Endodermal cell (in vitro differentiated cells): ENCODE data around the gene LYRM4. TPM values are rescaled to one million over a fixed set of nuclear protein-coding genes. Genes with fewer than 3 reads are reported as not detected.

Experiments
- DNase-seq: peaks from one replicate; pipeline ENCODE4 v3.0.0-alpha.2; 2017
- H3K27ac ChIP-seq: 2 replicates; pipeline ENCODE4 v1.5.1; 2013; ENCODE audit warnings: mild to moderate bottlenecking, low read depth, low read length, moderate library complexity
- H3K27me3 ChIP-seq: 2 replicates; pipeline ENCODE4 v1.6.1; 2013; ENCODE audit warnings: mild to moderate bottlenecking, low read length, moderate library complexity; ENCODE audit not compliant: insufficient read depth, control insufficient read depth, poor library complexity, severe bottlenecking
- H3K36me3 ChIP-seq: 2 replicates; pipeline ENCODE4 v1.7.0; 2013; ENCODE audit warnings: mild to moderate bottlenecking, low read length, moderate library complexity; ENCODE audit not compliant: control insufficient read depth, insufficient read depth
- H3K4me1 ChIP-seq: one replicate; pipeline ENCODE4 v1.7.0; 2013; ENCODE audit warnings: low read length; ENCODE audit not compliant: control insufficient read depth, insufficient read depth
- H3K4me3 ChIP-seq: 2 replicates; pipeline ENCODE4 v1.5.1; 2013; ENCODE audit warnings: mild to moderate bottlenecking, low read length, moderate library complexity
- H3K9ac ChIP-seq: 2 replicates; pipeline ENCODE4 v1.6.1; 2013; ENCODE audit warnings: mild to moderate bottlenecking, low read length, moderate library complexity; ENCODE audit not compliant: poor library complexity, severe bottlenecking; ENCODE audit errors: extremely low read depth
- H3K9me3 ChIP-seq: 2 replicates; pipeline ENCODE4 v1.6.1; 2013; ENCODE audit warnings: mild to moderate bottlenecking, low read length, moderate library complexity; ENCODE audit not compliant: control insufficient read depth
- H3K27ac Mint-ChIP-seq: 2 replicates; pipeline ENCODE4 v1.8.0; 2020; ENCODE audit warnings: mixed read lengths
- H3K27me3 Mint-ChIP-seq: 2 replicates; pipeline ENCODE4 v1.8.0; 2021; ENCODE audit warnings: mild to moderate bottlenecking, mixed read lengths; ENCODE audit not compliant: insufficient read depth
- H3K36me3 Mint-ChIP-seq: 2 replicates; pipeline ENCODE4 v1.8.0; 2020; ENCODE audit warnings: low read depth, mixed read lengths
- H3K4me1 Mint-ChIP-seq: 2 replicates; pipeline ENCODE4 v1.8.0; 2020; ENCODE audit warnings: mixed read lengths
- H3K4me3 Mint-ChIP-seq: 2 replicates; pipeline ENCODE4 v1.8.0; 2020; ENCODE audit warnings: mild to moderate bottlenecking, moderate library complexity, mixed read lengths
- H3K9me3 Mint-ChIP-seq: 2 replicates; pipeline ENCODE4 v1.8.0; 2020; ENCODE audit warnings: mild to moderate bottlenecking, mixed read lengths
- WGBS, 2 experiments: methylation state at CpG; one replicate each; pipeline versions ENCODE4 v1.1.5 to v1.1.7; 2013; ENCODE audit warnings: missing lambda C conversion rate in 2 of 2, mixed read lengths in 1 of 2; ENCODE audit not compliant: insufficient coverage in 1 of 2, insufficient read length in 1 of 2; 5-methylcytosine and 5-hydroxymethylcytosine counted together
- total RNA-seq, 2 donors: library from RNA; stranded (reverse); fragmentation: NEBNext Ultra II Directional in 1 of 2; extraction: Animal tissue kit (Norgen Biotek cat#: 25700) in 1 of 2; gene quantifications; 2 replicates in 1 of 2; 3 replicates in 1 of 2; pipeline ENCODE4 v1.2.1, GENCODE V29; 2021
- TF ChIP-seq, protein P1 (sequence below): fragments of 200-600 bp; sonication (generic); conservative IDR thresholded peaks from 2 replicates; pipeline ENCODE4 v1.5.0; 2021; ENCODE audit warnings: antibody characterized with exemption, mild to moderate bottlenecking

The LYRM4 gene
- total RNA-seq, 2 donors from 2014 or later: 32.1 to 44.3 TPM

DNA sequence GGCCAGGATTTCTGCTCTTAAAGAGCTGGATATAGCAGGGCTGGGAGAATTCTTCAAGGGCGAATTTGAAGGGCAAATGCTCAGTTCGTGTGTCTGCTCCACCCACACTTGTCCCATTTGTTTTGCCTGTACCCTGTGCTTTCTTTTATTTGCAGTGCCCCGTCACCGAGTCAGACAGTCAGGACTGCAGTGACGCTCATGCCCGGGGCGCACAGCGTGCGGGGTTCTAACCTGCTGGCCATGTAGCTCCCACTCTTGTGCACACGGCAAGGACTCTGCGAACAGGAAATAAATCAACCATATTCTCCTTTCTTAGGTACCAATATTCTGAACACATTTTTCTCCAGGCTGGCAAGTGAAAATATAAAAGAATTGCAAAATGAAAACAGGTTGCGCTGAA, 17.7 kb downstream of the LYRM4 start:
- H3K4me1 Mint-ChIP-seq: peaks cover 30% of the 10 kb centered on the region
- H3K36me3 ChIP-seq: no peaks in the 10 kb centered on the region
- no peak overlapping the region for H3K27ac ChIP-seq
- H3K9me3 Mint-ChIP-seq: no peaks in the 10 kb centered on the region
- H3K4me3 Mint-ChIP-seq: no peak overlapping the region
- TF ChIP-seq, protein P1, sequence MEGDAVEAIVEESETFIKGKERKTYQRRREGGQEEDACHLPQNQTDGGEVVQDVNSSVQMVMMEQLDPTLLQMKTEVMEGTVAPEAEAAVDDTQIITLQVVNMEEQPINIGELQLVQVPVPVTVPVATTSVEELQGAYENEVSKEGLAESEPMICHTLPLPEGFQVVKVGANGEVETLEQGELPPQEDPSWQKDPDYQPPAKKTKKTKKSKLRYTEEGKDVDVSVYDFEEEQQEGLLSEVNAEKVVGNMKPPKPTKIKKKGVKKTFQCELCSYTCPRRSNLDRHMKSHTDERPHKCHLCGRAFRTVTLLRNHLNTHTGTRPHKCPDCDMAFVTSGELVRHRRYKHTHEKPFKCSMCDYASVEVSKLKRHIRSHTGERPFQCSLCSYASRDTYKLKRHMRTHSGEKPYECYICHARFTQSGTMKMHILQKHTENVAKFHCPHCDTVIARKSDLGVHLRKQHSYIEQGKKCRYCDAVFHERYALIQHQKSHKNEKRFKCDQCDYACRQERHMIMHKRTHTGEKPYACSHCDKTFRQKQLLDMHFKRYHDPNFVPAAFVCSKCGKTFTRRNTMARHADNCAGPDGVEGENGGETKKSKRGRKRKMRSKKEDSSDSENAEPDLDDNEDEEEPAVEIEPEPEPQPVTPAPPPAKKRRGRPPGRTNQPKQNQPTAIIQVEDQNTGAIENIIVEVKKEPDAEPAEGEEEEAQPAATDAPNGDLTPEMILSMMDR: no peak
- no peak overlapping the region for H3K9ac ChIP-seq
- H3K4me1 ChIP-seq: peaks cover 10% of the 10 kb centered on the region
- H3K4me3 ChIP-seq: no peak overlapping the region
- no peak overlapping the region for H3K27ac Mint-ChIP-seq
- peaks cover 4% of the 10 kb centered on the region for H3K36me3 Mint-ChIP-seq
- WGBS, 2 experiments: 96 to 98% methylated on average over 10 to 12 of the region's 12 CpGs
- DNase-seq: no peak
- H3K9me3 ChIP-seq: no peaks in the 10 kb centered on the region
- H3K27me3 ChIP-seq: no peaks in the 10 kb centered on the region
- H3K27me3 Mint-ChIP-seq: no peaks in the 10 kb centered on the region

DNA sequence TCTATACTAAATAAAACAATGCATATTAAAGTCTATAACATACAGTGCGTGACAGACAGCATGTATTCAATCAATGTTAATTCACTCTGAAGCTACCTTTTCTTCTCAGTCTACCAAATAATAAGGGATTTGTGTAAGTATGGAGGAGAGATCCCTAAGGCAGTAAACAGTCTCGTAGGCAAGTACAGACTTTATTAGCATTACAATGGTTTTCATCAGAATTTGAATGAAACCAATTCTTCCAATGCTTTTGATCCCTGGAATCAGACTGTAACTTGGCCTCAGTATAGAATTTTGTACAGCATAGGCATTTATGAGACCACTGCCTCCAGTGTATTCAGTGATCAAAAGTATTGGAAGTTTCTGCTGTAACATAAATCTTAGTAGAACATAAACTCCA, 19.5 kb downstream of the LYRM4 start:
- peaks cover 10% of the 10 kb centered on the region for H3K4me1 ChIP-seq
- WGBS, 2 experiments: 60 to 100% methylated on average over 2 of the region's 2 CpGs

DNA sequence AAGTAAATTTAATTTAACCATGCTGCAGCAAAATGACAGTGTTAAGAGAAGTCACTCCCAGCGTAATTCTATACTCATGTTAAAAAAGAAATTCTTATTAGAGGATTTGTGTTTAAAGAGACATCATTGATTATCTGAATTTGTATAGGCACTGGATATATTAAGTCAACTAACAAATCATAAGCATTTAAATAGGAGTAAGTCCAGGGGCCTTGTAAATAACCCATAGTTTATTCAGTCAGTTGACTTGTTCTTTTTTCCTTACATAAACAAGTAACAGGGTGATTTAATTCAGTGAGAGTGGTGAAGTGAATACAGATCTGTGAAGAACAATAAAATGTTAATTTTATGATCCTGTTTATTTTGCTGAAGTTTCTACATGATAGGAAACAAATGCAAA, 22.4 kb downstream of the LYRM4 start:
- H3K27me3 ChIP-seq: no peaks in the 10 kb centered on the region
- no peak overlapping the region for H3K9ac ChIP-seq
- no CpG with 5 or more reads among the region's 1 CpG for WGBS, 2 experiments
- no peak overlapping the region for H3K4me3 ChIP-seq
- H3K4me1 ChIP-seq: no peaks in the 10 kb centered on the region
- peaks cover 6% of the 10 kb centered on the region for H3K36me3 ChIP-seq
- no peaks in the 10 kb centered on the region for H3K9me3 ChIP-seq
- no peak overlapping the region for H3K27ac ChIP-seq
- H3K36me3 Mint-ChIP-seq: peaks cover 4% of the 10 kb centered on the region
- TF ChIP-seq, protein P1: no peak
- no peak overlapping the region for H3K4me3 Mint-ChIP-seq
- peaks cover 2% of the 10 kb centered on the region for H3K4me1 Mint-ChIP-seq
- H3K9me3 Mint-ChIP-seq: no peaks in the 10 kb centered on the region
- no peak overlapping the region for H3K27ac Mint-ChIP-seq
- DNase-seq: no peak
- H3K27me3 Mint-ChIP-seq: no peaks in the 10 kb centered on the region

More for the DNA sequence above, 19.5 kb downstream of the LYRM4 start:
- no peak overlapping the region for H3K27ac Mint-ChIP-seq
- H3K27me3 Mint-ChIP-seq: no peaks in the 10 kb centered on the region
- H3K4me1 Mint-ChIP-seq: peaks cover 20% of the 10 kb centered on the region
- Histone ChIP-seq H3K9me3 (no peaks in the 10 kb centered on the region), H3K9ac (no peak overlapping the region), H3K36me3 (no peaks in the 10 kb centered on the region), H3K4me3 (no peak overlapping the region), H3K27me3 (no peaks in the 10 kb centered on the region), H3K27ac (no peak overlapping the region)
- TF ChIP-seq, protein P1: no peak
- peaks cover 4% of the 10 kb centered on the region for H3K36me3 Mint-ChIP-seq
- no peak overlapping the region for H3K4me3 Mint-ChIP-seq
- DNase-seq: no peak
- no peaks in the 10 kb centered on the region for H3K9me3 Mint-ChIP-seq
